Astrocyte (in vitro differentiated cells and primary cell): Measurements from ENCODE around the gene ZNF726.

Experiments used
- EZH2 ChIP-seq: IDR thresholded peaks from 2 replicates; pipeline ENCODE4 v1.6.1; 2012; ENCODE audit warnings: mild to moderate bottlenecking, low read length, inconsistent platforms; ENCODE audit not compliant: insufficient read depth
- TF ChIP-seq, protein P1 (sequence below): IDR thresholded peaks from 2 replicates; pipeline ENCODE4 v1.5.1; 2011; ENCODE audit warnings: low read depth, mild to moderate bottlenecking, inconsistent platforms, low read length, moderate library complexity; ENCODE audit not compliant: insufficient read depth

DNA sequence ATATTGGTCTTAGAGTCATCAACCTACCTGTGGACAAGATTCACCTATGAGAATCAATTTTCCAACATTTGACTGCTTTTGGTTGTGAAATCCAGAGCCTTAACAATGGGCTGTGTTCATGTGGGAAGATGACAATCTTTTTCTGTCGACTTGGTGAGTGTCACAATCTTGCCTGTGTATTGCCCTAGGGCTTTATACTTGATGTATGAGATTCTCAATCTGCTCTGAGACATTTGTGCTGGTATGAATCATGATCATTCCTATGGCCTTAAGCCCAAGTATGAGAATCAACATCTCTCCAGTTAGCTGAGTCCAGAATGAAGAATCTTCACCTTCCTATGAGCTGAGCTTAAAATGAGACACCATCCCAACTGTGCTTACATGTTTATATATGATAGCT lies 68.7 kb downstream of the ZNF726 start:
- TF ChIP-seq, protein P1, sequence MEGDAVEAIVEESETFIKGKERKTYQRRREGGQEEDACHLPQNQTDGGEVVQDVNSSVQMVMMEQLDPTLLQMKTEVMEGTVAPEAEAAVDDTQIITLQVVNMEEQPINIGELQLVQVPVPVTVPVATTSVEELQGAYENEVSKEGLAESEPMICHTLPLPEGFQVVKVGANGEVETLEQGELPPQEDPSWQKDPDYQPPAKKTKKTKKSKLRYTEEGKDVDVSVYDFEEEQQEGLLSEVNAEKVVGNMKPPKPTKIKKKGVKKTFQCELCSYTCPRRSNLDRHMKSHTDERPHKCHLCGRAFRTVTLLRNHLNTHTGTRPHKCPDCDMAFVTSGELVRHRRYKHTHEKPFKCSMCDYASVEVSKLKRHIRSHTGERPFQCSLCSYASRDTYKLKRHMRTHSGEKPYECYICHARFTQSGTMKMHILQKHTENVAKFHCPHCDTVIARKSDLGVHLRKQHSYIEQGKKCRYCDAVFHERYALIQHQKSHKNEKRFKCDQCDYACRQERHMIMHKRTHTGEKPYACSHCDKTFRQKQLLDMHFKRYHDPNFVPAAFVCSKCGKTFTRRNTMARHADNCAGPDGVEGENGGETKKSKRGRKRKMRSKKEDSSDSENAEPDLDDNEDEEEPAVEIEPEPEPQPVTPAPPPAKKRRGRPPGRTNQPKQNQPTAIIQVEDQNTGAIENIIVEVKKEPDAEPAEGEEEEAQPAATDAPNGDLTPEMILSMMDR: no peak
- no peak for TF ChIP-seq EZH2
